Measurements from ENCODE around the gene PLA2G2C. TPM values are rescaled to one million over a fixed set of nuclear protein-coding genes. Genes with fewer than 3 reads are reported as not detected.

PLA2G2C gene
- total RNA-seq, 1 donor from 2014 or later, result not detected

DNA sequence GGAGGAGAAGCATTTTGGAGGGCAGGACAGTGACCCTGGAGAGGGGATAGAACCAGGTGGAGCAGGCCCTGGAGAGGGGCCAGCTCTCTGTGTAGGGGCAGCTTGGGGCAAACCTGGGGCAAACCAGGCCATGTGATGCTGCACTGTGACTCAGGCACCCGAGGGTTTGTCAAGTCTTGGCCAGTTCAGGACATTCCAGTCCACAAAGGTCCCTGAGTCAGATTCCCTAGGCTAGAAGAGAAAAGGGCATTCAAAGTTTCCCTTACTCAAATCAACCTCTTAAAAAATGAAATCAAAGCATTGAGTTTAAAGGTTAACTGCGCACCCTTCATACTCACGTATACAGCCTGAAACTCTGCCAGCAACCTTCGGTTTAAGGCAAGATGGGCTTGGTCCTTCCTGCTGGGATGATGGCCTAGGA lies 25.2 kb upstream of the PLA2G2C start:
- Mint-ChIP-seq H3K36me3 (ENCODE audit: low read depth, unreplicated experiment) (no peaks in the 10 kb centered on the region), H3K9me3 (ENCODE audit: unreplicated experiment) (no peaks in the 10 kb centered on the region), H3K27me3 (ENCODE audit: low read depth, unreplicated experiment) (peaks cover 60% of the 10 kb centered on the region), H3K4me3 (ENCODE audit: unreplicated experiment) (no peak overlapping the region), H3K27ac (ENCODE audit: unreplicated experiment) (no peak overlapping the region), H3K4me1 (ENCODE audit: low read depth, unreplicated experiment) (peaks cover 6% of the 10 kb centered on the region)
- H4K20me1 ChIP-seq (ENCODE audit: insufficient read depth, low read length), result no peaks in the 10 kb centered on the region
- H3K4me3 ChIP-seq (ENCODE audit: insufficient read depth, low read depth, low read length), result no peak overlapping the region
- H3K4me2 ChIP-seq (ENCODE audit: low read length), result no peak overlapping the region
- H3K79me2 ChIP-seq (ENCODE audit: insufficient read depth, low read length), result no peaks in the 10 kb centered on the region
- FAIRE-seq, result no peak
- H3K9me3 ChIP-seq (ENCODE audit: insufficient read depth, low read depth, low read length), result no peaks in the 10 kb centered on the region
- H3K9ac ChIP-seq (ENCODE audit: low read length), result no peak overlapping the region
- H2AFZ ChIP-seq (ENCODE audit: low read depth, low read length), result no peak overlapping the region
- DNase-seq (ENCODE audit: low read depth), result no peak
- no peak for TF ChIP-seq EZH2 (IDR thresholded peaks at IDR 0.05; ENCODE audit: insufficient read depth, low read length)
- TF ChIP-seq, protein P1, sequence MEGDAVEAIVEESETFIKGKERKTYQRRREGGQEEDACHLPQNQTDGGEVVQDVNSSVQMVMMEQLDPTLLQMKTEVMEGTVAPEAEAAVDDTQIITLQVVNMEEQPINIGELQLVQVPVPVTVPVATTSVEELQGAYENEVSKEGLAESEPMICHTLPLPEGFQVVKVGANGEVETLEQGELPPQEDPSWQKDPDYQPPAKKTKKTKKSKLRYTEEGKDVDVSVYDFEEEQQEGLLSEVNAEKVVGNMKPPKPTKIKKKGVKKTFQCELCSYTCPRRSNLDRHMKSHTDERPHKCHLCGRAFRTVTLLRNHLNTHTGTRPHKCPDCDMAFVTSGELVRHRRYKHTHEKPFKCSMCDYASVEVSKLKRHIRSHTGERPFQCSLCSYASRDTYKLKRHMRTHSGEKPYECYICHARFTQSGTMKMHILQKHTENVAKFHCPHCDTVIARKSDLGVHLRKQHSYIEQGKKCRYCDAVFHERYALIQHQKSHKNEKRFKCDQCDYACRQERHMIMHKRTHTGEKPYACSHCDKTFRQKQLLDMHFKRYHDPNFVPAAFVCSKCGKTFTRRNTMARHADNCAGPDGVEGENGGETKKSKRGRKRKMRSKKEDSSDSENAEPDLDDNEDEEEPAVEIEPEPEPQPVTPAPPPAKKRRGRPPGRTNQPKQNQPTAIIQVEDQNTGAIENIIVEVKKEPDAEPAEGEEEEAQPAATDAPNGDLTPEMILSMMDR (IDR thresholded peaks at IDR 0.05; ENCODE audit: insufficient read depth, low read depth, low read length), result no peak
- H3K36me3 ChIP-seq (ENCODE audit: insufficient read depth, low read length), result no peaks in the 10 kb centered on the region
- H3K4me1 ChIP-seq (ENCODE audit: insufficient read depth, low read length), result no peaks in the 10 kb centered on the region
- H3K27ac ChIP-seq (ENCODE audit: low read depth, low read length), result no peak overlapping the region
- H3K27me3 ChIP-seq (ENCODE audit: insufficient read depth, low read length), result peaks cover 24% of the 10 kb centered on the region

DNA sequence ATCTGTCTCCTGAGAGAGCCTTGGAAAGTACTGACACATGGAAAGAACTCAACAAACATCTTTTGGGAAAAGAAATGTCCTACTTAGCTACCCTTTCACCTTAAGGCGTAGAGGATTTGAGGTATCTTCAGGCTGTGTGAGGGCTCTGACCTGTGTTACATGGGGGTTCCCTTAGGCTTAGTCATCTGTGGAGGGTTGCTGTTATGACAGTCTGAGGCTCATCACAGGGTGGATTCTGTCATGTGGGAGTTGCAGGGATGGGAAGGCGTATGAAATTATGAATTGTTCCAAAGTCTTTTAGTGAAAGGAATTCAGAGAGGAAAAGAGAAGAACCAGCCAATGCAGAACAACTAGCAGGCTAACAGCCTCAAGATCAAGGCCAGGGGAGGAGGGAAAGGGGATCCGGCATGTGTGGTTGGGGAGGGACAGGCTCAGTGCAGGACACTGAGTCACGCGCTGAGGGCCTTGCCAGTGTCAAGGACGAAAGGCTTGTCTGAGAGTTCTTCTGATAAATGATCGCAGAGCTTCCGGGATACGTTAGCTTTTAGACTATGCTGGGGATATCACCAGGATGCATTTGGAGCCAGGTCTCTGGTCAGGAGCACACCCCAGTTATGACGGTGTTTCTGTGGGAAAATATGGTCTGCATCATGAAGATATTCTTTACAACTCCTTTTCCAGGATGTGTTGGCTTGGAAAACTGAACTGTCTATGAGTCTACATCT lies 24.6 kb upstream of the PLA2G2C start:
- H4K20me1 ChIP-seq (ENCODE audit: insufficient read depth, low read length), result no peaks in the 10 kb centered on the region
- H3K9me3 Mint-ChIP-seq (ENCODE audit: unreplicated experiment), result no peaks in the 10 kb centered on the region
- peaks cover 60% of the 10 kb centered on the region for H3K27me3 Mint-ChIP-seq (ENCODE audit: low read depth, unreplicated experiment)
- H3K4me3 Mint-ChIP-seq (ENCODE audit: unreplicated experiment), result no peak overlapping the region
- H3K27me3 ChIP-seq (ENCODE audit: insufficient read depth, low read length), result peaks cover 24% of the 10 kb centered on the region
- no peaks in the 10 kb centered on the region for H3K9me3 ChIP-seq (ENCODE audit: insufficient read depth, low read depth, low read length)
- peaks cover 6% of the 10 kb centered on the region for H3K4me1 Mint-ChIP-seq (ENCODE audit: low read depth, unreplicated experiment)
- H3K4me3 ChIP-seq (ENCODE audit: insufficient read depth, low read depth, low read length), result no peak overlapping the region
- DNase-seq (ENCODE audit: low read depth) (no peak), FAIRE-seq (no peak)
- H3K36me3 ChIP-seq (ENCODE audit: insufficient read depth, low read length), result no peaks in the 10 kb centered on the region
- no peaks in the 10 kb centered on the region for H3K79me2 ChIP-seq (ENCODE audit: insufficient read depth, low read length)
- H3K4me2 ChIP-seq (ENCODE audit: low read length), result no peak overlapping the region
- H3K27ac Mint-ChIP-seq (ENCODE audit: unreplicated experiment), result no peak overlapping the region
- no peaks in the 10 kb centered on the region for H3K4me1 ChIP-seq (ENCODE audit: insufficient read depth, low read length)
- H2AFZ ChIP-seq (ENCODE audit: low read depth, low read length), result no peak overlapping the region
- H3K9ac ChIP-seq (ENCODE audit: low read length), result no peak overlapping the region
- no peak overlapping the region for H3K27ac ChIP-seq (ENCODE audit: low read depth, low read length)
- H3K36me3 Mint-ChIP-seq (ENCODE audit: low read depth, unreplicated experiment), result no peaks in the 10 kb centered on the region
- TF ChIP-seq EZH2 (IDR thresholded peaks at IDR 0.05; ENCODE audit: insufficient read depth, low read length), result no peak
- TF ChIP-seq, protein P1 (IDR thresholded peaks at IDR 0.05; ENCODE audit: insufficient read depth, low read depth, low read length), result no peak

DNA sequence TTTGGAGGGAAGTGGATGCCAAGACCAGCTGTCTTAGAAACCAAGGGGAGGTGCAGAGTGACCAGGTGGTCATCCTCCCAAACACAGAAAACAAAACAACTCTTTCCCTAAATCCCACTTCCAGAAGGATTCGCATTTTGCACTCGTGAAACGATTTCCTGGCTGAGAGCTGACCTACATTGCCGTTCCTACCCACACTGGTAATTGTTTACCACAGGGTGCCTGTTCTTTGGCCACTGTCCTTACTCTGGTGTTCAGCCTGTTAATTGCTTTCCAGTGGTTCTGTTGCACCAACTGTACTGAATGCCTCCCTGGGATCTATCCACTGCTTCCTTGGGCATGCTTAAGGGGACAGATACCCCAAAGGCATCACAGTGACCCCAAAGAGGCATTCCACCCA lies 23.2 kb upstream of the PLA2G2C start:
- Mint-ChIP-seq H3K4me1 (ENCODE audit: low read depth, unreplicated experiment) (peaks cover 6% of the 10 kb centered on the region), H3K27ac (ENCODE audit: unreplicated experiment) (no peak overlapping the region), H3K36me3 (ENCODE audit: low read depth, unreplicated experiment) (peaks cover under 1% of the 10 kb centered on the region), H3K27me3 (ENCODE audit: low read depth, unreplicated experiment) (peaks cover 53% of the 10 kb centered on the region), H3K4me3 (ENCODE audit: unreplicated experiment) (no peak overlapping the region), H3K9me3 (ENCODE audit: unreplicated experiment) (no peaks in the 10 kb centered on the region)
- no peaks in the 10 kb centered on the region for H3K36me3 ChIP-seq (ENCODE audit: insufficient read depth, low read length)
- H3K27me3 ChIP-seq (ENCODE audit: insufficient read depth, low read length), result peaks cover 15% of the 10 kb centered on the region
- DNase-seq (ENCODE audit: low read depth) (no peak), FAIRE-seq (no peak)
- H2AFZ ChIP-seq (ENCODE audit: low read depth, low read length), result no peak overlapping the region
- H3K27ac ChIP-seq (ENCODE audit: low read depth, low read length), result no peak overlapping the region
- no peaks in the 10 kb centered on the region for H3K9me3 ChIP-seq (ENCODE audit: insufficient read depth, low read depth, low read length)
- TF ChIP-seq EZH2 (IDR thresholded peaks at IDR 0.05; ENCODE audit: insufficient read depth, low read length), result no peak
- TF ChIP-seq, protein P1 (IDR thresholded peaks at IDR 0.05; ENCODE audit: insufficient read depth, low read depth, low read length), result no peak
- H3K4me3 ChIP-seq (ENCODE audit: insufficient read depth, low read depth, low read length), result no peak overlapping the region
- H4K20me1 ChIP-seq (ENCODE audit: insufficient read depth, low read length), result no peaks in the 10 kb centered on the region
- no peak overlapping the region for H3K4me2 ChIP-seq (ENCODE audit: low read length)
- H3K9ac ChIP-seq (ENCODE audit: low read length), result no peak overlapping the region
- H3K79me2 ChIP-seq (ENCODE audit: insufficient read depth, low read length), result no peaks in the 10 kb centered on the region
- no peaks in the 10 kb centered on the region for H3K4me1 ChIP-seq (ENCODE audit: insufficient read depth, low read length)
